Progenitor cell of endocrine pancreas (in vitro differentiated cells): ENCODE measurements around the gene MRPL43. TPM values are rescaled to one million over a fixed set of nuclear protein-coding genes. Genes with fewer than 3 reads are reported as not detected.
"Not testable (repeated sequence)": the region's sequence is repeated elsewhere in the genome, so short reads cannot be mapped to it uniquely, and the experiment has no call there.

ENCODE experiments used
- DNase-seq: peaks from one replicate; pipeline ENCODE4 v3.0.0; 2021; ENCODE audit warnings: low spot score; ENCODE audit not compliant: unreplicated experiment
- H3K27ac Mint-ChIP-seq: 2 replicates; pipeline ENCODE4 v1.8.0; 2021; ENCODE audit warnings: mild to moderate bottlenecking, moderate library complexity, mixed read lengths
- H3K27me3 Mint-ChIP-seq: 2 replicates; pipeline ENCODE4 v1.8.0; 2021; ENCODE audit warnings: mixed read lengths
- H3K36me3 Mint-ChIP-seq: 2 replicates; pipeline ENCODE4 v1.8.0; 2022; ENCODE audit warnings: mixed read lengths; ENCODE audit not compliant: insufficient read depth
- H3K4me1 Mint-ChIP-seq: 2 replicates; pipeline ENCODE4 v1.8.0; 2021; ENCODE audit warnings: low read depth, mixed read lengths
- H3K4me3 Mint-ChIP-seq: 2 replicates; pipeline ENCODE4 v1.8.0; 2021; ENCODE audit warnings: low read depth, mild to moderate bottlenecking, moderate library complexity, mixed read lengths
- H3K9me3 Mint-ChIP-seq: 2 replicates; pipeline ENCODE4 v1.8.0; 2021; ENCODE audit warnings: low read depth, mixed read lengths
- CTCF ChIP-seq: fragments of 200-600 bp; sonication (generic); IDR thresholded peaks from one replicate; pipeline ENCODE4 v1.5.0; 2021; ENCODE audit warnings: antibody characterized with exemption, mild to moderate bottlenecking; ENCODE audit not compliant: unreplicated experiment
- long read RNA-seq: library from polyadenylated mRNA; unstranded; transcript quantifications from one replicate; pipeline ENCODE4 v2.0.0, GENCODE V29; 2020
- total RNA-seq: library from RNA; stranded (reverse); gene quantifications from 2 replicates; pipeline ENCODE4 v1.2.1, GENCODE V29; 2021

Gene MRPL43
- 70.7 and 72.4 TPM in 2 replicates for total RNA-seq
- long read RNA-seq, transcript MRPL43-203 (3 exons, 1,010 nt), result major isoform, 28 of 44 reads
- long read RNA-seq, partial matches to known transcripts, result 1 of 44 reads
- long read RNA-seq, other reads (novel, unspliced or antisense), result 5 of 44 reads

GRCh38 chr10:100986952-100987684 lies at the start of gene MRPL43, which contains the start of gene TWNK:
MRPL43 (minus strand) TSS chr10:100987497; CDS start chr10:100987443, 54 bp downstream.
TWNK (plus strand) TSS chr10:100987543; CDS start chr10:100988211, 668 bp downstream.
- peak; percentile 59 for DNase-seq
- Mint-ChIP-seq H3K27me3 (no peaks in the 10 kb centered on the region), H3K27ac (peak within 1 kb of the TSS; percentile 93), H3K4me3 (peak within 1 kb of the TSS; percentile 96), H3K4me1 (peaks cover 15% of the 10 kb centered on the region), H3K9me3 (no peaks in the 10 kb centered on the region), H3K36me3 (peaks cover 13% of the 10 kb centered on the region)
- TF ChIP-seq CTCF, result no peak

GRCh38 chr10:101036726-101037125 lies 49.4 kb upstream of the MRPL43 start:
- Mint-ChIP-seq H3K36me3 (no peaks in the 10 kb centered on the region), H3K4me3 (no peak overlapping the region), H3K4me1 (peaks cover 13% of the 10 kb centered on the region), H3K27ac (no peak overlapping the region), H3K27me3 (peaks cover 75% of the 10 kb centered on the region), H3K9me3 (no peaks in the 10 kb centered on the region)
- DNase-seq, result no peak
- TF ChIP-seq CTCF, result no peak

GRCh38 chr10:101035916-101036702 lies 48.8 kb upstream of the MRPL43 start:
- Mint-ChIP-seq H3K4me3 (no peak overlapping the region), H3K9me3 (no peaks in the 10 kb centered on the region), H3K27me3 (peaks cover 79% of the 10 kb centered on the region), H3K4me1 (peaks cover 18% of the 10 kb centered on the region), H3K36me3 (no peaks in the 10 kb centered on the region), H3K27ac (no peak overlapping the region)
- no peak for DNase-seq
- TF ChIP-seq CTCF, result no peak

- Mint-ChIP-seq H3K36me3 (no peaks in the 10 kb centered on the region), H3K27me3 (peaks cover 77% of the 10 kb centered on the region), H3K27ac (no peak overlapping the region), H3K9me3 (no peaks in the 10 kb centered on the region), H3K4me1 (peaks cover 18% of the 10 kb centered on the region), H3K4me3 (no peak overlapping the region)
- TF ChIP-seq CTCF, result no peak
- no peak for DNase-seq
Observed at GRCh38 chr10:101035314-101035713, 48.0 kb upstream of the MRPL43 start.

GRCh38 chr10:101034404-101034803 lies 47.1 kb upstream of the MRPL43 start:
- not testable (repeated sequence) for H3K27ac Mint-ChIP-seq

More at GRCh38 chr10:101034404-101034803, 47.1 kb upstream of the MRPL43 start:
- H3K4me3 Mint-ChIP-seq, H3K36me3 Mint-ChIP-seq, DNase-seq, H3K9me3 Mint-ChIP-seq: not testable (repeated sequence)
- Mint-ChIP-seq H3K27me3 (peaks cover 73% of the 10 kb centered on the region), H3K4me1 (peaks cover 21% of the 10 kb centered on the region)
